WTC11 (cell line): ENCODE results near the gene ZNF276. TPM values are rescaled to one million over a fixed set of nuclear protein-coding genes. Genes with fewer than 3 reads are reported as not detected.

ENCODE experiments used
- ATF2 ChIP-seq: sonication (generic); formaldehyde crosslinking; IDR thresholded peaks from 2 replicates; pipeline ENCODE4 v1.8.1; 2022; ENCODE audit warnings: low read depth, missing genetic modification reagents, borderline replicate concordance
- CREM ChIP-seq: sonication (generic); formaldehyde crosslinking; IDR thresholded peaks from 2 replicates; pipeline ENCODE4 v1.8.1; 2022; ENCODE audit warnings: mild to moderate bottlenecking, missing genetic modification reagents, moderate library complexity
- E2F1 ChIP-seq: sonication (generic); formaldehyde crosslinking; IDR thresholded peaks from 2 replicates; pipeline ENCODE4 v1.8.0; 2022; ENCODE audit warnings: mild to moderate bottlenecking, missing genetic modification reagents
- EMX1 ChIP-seq: fragments of 250-450 bp; sonication (Bioruptor Pico); IDR thresholded peaks from 2 replicates; pipeline ENCODE4 v1.8.0; 2021; ENCODE audit warnings: mild to moderate bottlenecking
- ESRRA ChIP-seq: sonication (generic); formaldehyde crosslinking; IDR thresholded peaks from 2 replicates; pipeline ENCODE4 v1.8.1; 2022; ENCODE audit warnings: mild to moderate bottlenecking, missing genetic modification reagents, borderline replicate concordance
- FOXP4 ChIP-seq: sonication (generic); formaldehyde crosslinking; IDR thresholded peaks from 2 replicates; pipeline ENCODE4 v1.8.0; 2022; ENCODE audit warnings: mild to moderate bottlenecking, missing genetic modification reagents
- GTF2I ChIP-seq: fragments of 250-450 bp; sonication (Bioruptor Pico); conservative IDR thresholded peaks from 2 replicates; pipeline ENCODE4 v1.4.0; 2021; ENCODE audit warnings: mild to moderate bottlenecking
- HMGA2 ChIP-seq: fragments of 250-450 bp; sonication (Bioruptor Pico); IDR thresholded peaks from 2 replicates; pipeline ENCODE4 v1.4.0; 2021; ENCODE audit warnings: mild to moderate bottlenecking, moderate library complexity
- JAZF1 ChIP-seq: fragments of 250-450 bp; sonication (Bioruptor Pico); IDR thresholded peaks from 2 replicates; pipeline ENCODE4 v1.9.0; 2021; ENCODE audit warnings: moderate library complexity, mild to moderate bottlenecking, inconsistent platforms
- JUN ChIP-seq: sonication (generic); formaldehyde crosslinking; IDR thresholded peaks from 2 replicates; pipeline ENCODE4 v1.8.0; 2023; ENCODE audit warnings: mild to moderate bottlenecking, missing genetic modification reagents
- KAT7 ChIP-seq: sonication (generic); formaldehyde crosslinking; IDR thresholded peaks from 2 replicates; pipeline ENCODE4 v1.8.1; 2023; ENCODE audit warnings: missing genetic modification reagents, mild to moderate bottlenecking, borderline replicate concordance
- MAX ChIP-seq: sonication (generic); formaldehyde crosslinking; IDR thresholded peaks from 2 replicates; pipeline ENCODE4 v1.8.0; 2022; ENCODE audit warnings: mild to moderate bottlenecking, missing genetic modification reagents
- NFATC4 ChIP-seq: fragments of 250-450 bp; sonication (Bioruptor Pico); IDR thresholded peaks from 2 replicates; pipeline ENCODE4 v1.9.0; 2021; ENCODE audit warnings: mild to moderate bottlenecking
- NFYB ChIP-seq: sonication (generic); formaldehyde crosslinking; conservative IDR thresholded peaks from 2 replicates; pipeline ENCODE4 v1.8.0; 2022; ENCODE audit warnings: low read depth, missing genetic modification reagents
- NR1H2 ChIP-seq: sonication (generic); formaldehyde crosslinking; IDR thresholded peaks from 2 replicates; pipeline ENCODE4 v1.9.0; 2021; ENCODE audit warnings: mild to moderate bottlenecking, moderate library complexity, missing genetic modification reagents
- NR3C1 ChIP-seq: sonication (generic); formaldehyde crosslinking; conservative IDR thresholded peaks from 2 replicates; pipeline ENCODE4 v1.8.1; 2023; ENCODE audit warnings: low read depth, mild to moderate bottlenecking, missing genetic modification reagents
- PREB ChIP-seq: sonication (generic); formaldehyde crosslinking; IDR thresholded peaks from 2 replicates; pipeline ENCODE4 v1.8.1; 2022; ENCODE audit warnings: mild to moderate bottlenecking, missing genetic modification reagents, moderate library complexity, borderline replicate concordance
- PRRX2 ChIP-seq: fragments of 250-450 bp; sonication (Bioruptor Pico); IDR thresholded peaks from 2 replicates; pipeline ENCODE4 v1.8.0; 2021; ENCODE audit warnings: mild to moderate bottlenecking
- RELA ChIP-seq: sonication (generic); formaldehyde crosslinking; IDR thresholded peaks from 2 replicates; pipeline ENCODE4 v1.8.1; 2022; ENCODE audit warnings: missing genetic modification reagents, mild to moderate bottlenecking, borderline replicate concordance
- RORB ChIP-seq: fragments of 250-450 bp; sonication (Bioruptor Pico); IDR thresholded peaks from 2 replicates; pipeline ENCODE4 v1.9.0; 2021; ENCODE audit warnings: mild to moderate bottlenecking
- TCF7 ChIP-seq: sonication (generic); formaldehyde crosslinking; IDR thresholded peaks from 2 replicates; pipeline ENCODE4 v1.8.0; 2022; ENCODE audit warnings: mild to moderate bottlenecking, low read depth, missing genetic modification reagents, moderate library complexity
- ZBTB21 ChIP-seq: sonication (generic); formaldehyde crosslinking; IDR thresholded peaks from 2 replicates; pipeline ENCODE4 v1.8.1; 2023; ENCODE audit warnings: mild to moderate bottlenecking, missing genetic modification reagents, borderline replicate concordance
- ZBTB43 ChIP-seq: sonication (generic); formaldehyde crosslinking; IDR thresholded peaks from 2 replicates; pipeline ENCODE4 v1.8.1; 2023; ENCODE audit warnings: mild to moderate bottlenecking, missing genetic modification reagents
- ZMAT4 ChIP-seq: fragments of 250-450 bp; sonication (Bioruptor Pico); IDR thresholded peaks from 2 replicates; pipeline ENCODE4 v1.9.0; 2021; ENCODE audit warnings: mild to moderate bottlenecking
- ZNF121 ChIP-seq: sonication (generic); formaldehyde crosslinking; IDR thresholded peaks from 2 replicates; pipeline ENCODE4 v1.8.0; 2023; ENCODE audit warnings: missing genetic modification reagents
- ZNF138 ChIP-seq: sonication (generic); formaldehyde crosslinking; conservative IDR thresholded peaks from 2 replicates; pipeline ENCODE4 v1.8.1; 2022; ENCODE audit warnings: mild to moderate bottlenecking, moderate library complexity, missing genetic modification reagents
- ZNF219 ChIP-seq: sonication (generic); formaldehyde crosslinking; IDR thresholded peaks from 2 replicates; pipeline ENCODE4 v1.8.0; 2023; ENCODE audit warnings: missing genetic modification reagents, mild to moderate bottlenecking, borderline replicate concordance
- ZNF263 ChIP-seq: sonication (generic); formaldehyde crosslinking; IDR thresholded peaks from 2 replicates; pipeline ENCODE4 v1.8.1; 2022; ENCODE audit warnings: low read depth, mild to moderate bottlenecking, moderate library complexity, missing genetic modification reagents
- ZNF317 ChIP-seq: sonication (generic); formaldehyde crosslinking; IDR thresholded peaks from 2 replicates; pipeline ENCODE4 v1.8.1; 2023; ENCODE audit warnings: low read depth, mild to moderate bottlenecking, moderate library complexity, missing genetic modification reagents, borderline replicate concordance
- ZNF425 ChIP-seq: fragments of 250-450 bp; sonication (Bioruptor Pico); conservative IDR thresholded peaks from 2 replicates; pipeline ENCODE4 v1.9.0; 2021; ENCODE audit warnings: mild to moderate bottlenecking
- total RNA-seq: library from RNA; stranded (reverse); gene quantifications from 3 replicates; pipeline ENCODE4 v1.2.3, GENCODE V29; 2021

ZNF276 gene
- total RNA-seq, 1 experiment from 2014 or later, result 16.6 TPM

GRCh38 chr16:89720813-89721545 lies at the start of gene ZNF276, which contains the start of gene VPS9D1 (continued):
- TF ChIP-seq ZBTB43 (CRISPR knock-in tag) (0 out of 2 replicates have a peak, but pooled peaks have one; percentile 63), NR1H2 (no peak), GTF2I (CRISPR knock-in tag) (no peak), CREM (CRISPR knock-in tag) (peak; percentile 85), ZNF121 (no peak), RORB (CRISPR knock-in tag) (no peak), NFYB (CRISPR knock-in tag) (peak; percentile 31; the same call in 1 of the 2 replicates), NFATC4 (CRISPR knock-in tag) (peak; percentile 67), ZMAT4 (CRISPR knock-in tag) (no peak), NR3C1 (CRISPR knock-in tag) (no peak), HMGA2 (CRISPR knock-in tag) (no peak), ESRRA (CRISPR knock-in tag) (peak; percentile 67), KAT7 (0 out of 2 replicates have a peak, but pooled peaks have one; percentile 72), ZNF219 (no peak; the same call in 1 of the 2 replicates), JUN (CRISPR knock-in tag) (0 out of 2 replicates have a peak, but pooled peaks have one; percentile 40), ZNF263 (CRISPR knock-in tag) (no peak), JAZF1 (CRISPR knock-in tag) (no peak), TCF7 (CRISPR knock-in tag) (no peak), E2F1 (CRISPR knock-in tag) (no peak), FOXP4 (CRISPR knock-in tag) (no peak; the same call in 1 of the 2 replicates), ZNF317 (no peak), ATF2 (CRISPR knock-in tag) (no peak), ZBTB21 (CRISPR knock-in tag) (0 out of 2 replicates have a peak, but pooled peaks have one; percentile 12), MAX (CRISPR knock-in tag) (no peak; the same call in none of the 2 replicates), PREB (CRISPR knock-in tag) (no peak; the same call in 1 of the 2 replicates), ZNF138 (CRISPR knock-in tag) (no peak), RELA (CRISPR knock-in tag) (no peak), EMX1 (CRISPR knock-in tag) (no peak; the same call in 1 of the 2 replicates), PRRX2 (CRISPR knock-in tag) (no peak), ZNF425 (CRISPR knock-in tag) (no peak)
